OCI-LY1 (cell line): ENCODE results near the gene ZRSR2.
A peak's percentile ranks its signal among the peaks of the same experiment; 100 is the strongest.

ENCODE experiments used
- H2AFZ ChIP-seq: fragments of 200-600 bp; sonication (generic), shearing (Covaris generic); 2 replicates; pipeline ENCODE4 v1.6.0; 2014; ENCODE audit warnings: antibody characterized with exemption, mild to moderate bottlenecking, low read length
- H3F3A ChIP-seq: fragments of 200-600 bp; sonication (generic), shearing (Covaris generic); 2 replicates; pipeline ENCODE4 v1.6.0; 2014; ENCODE audit warnings: mild to moderate bottlenecking, antibody characterized with exemption, low read length, moderate library complexity; ENCODE audit not compliant: insufficient read depth
- H3K27ac ChIP-seq: fragments of 200-600 bp; sonication (generic); 2 replicates; pipeline ENCODE4 v1.5.1; 2014; ENCODE audit warnings: low read length, mixed run types, mild to moderate bottlenecking, low read depth; ENCODE audit not compliant: poor library complexity, severe bottlenecking
- H3K27me3 ChIP-seq: fragments of 200-600 bp; sonication (generic); 2 replicates; pipeline ENCODE4 v1.6.0; 2014; ENCODE audit warnings: antibody characterized with exemption, mild to moderate bottlenecking, low read length, moderate library complexity; ENCODE audit not compliant: insufficient read depth
- H3K36me3 ChIP-seq: fragments of 200-600 bp; sonication (generic); 2 replicates; pipeline ENCODE4 v1.6.1; 2014; ENCODE audit warnings: mild to moderate bottlenecking, antibody characterized with exemption, low read length, moderate library complexity, mixed read lengths; ENCODE audit not compliant: insufficient read depth
- H3K4me1 ChIP-seq: fragments of 200-600 bp; sonication (generic); 2 replicates; pipeline ENCODE4 v1.5.1; 2014; ENCODE audit warnings: mild to moderate bottlenecking, low read length, moderate library complexity; ENCODE audit not compliant: insufficient read depth, severe bottlenecking
- H3K4me2 ChIP-seq: fragments of 200-600 bp; sonication (generic), shearing (Covaris generic); 2 replicates; pipeline ENCODE4 v1.6.1; 2014; ENCODE audit warnings: low read length
- H3K4me3 ChIP-seq: fragments of 200-600 bp; sonication (generic); 2 replicates; pipeline ENCODE4 v1.5.1; 2014; ENCODE audit warnings: low read length, low read depth, mild to moderate bottlenecking, mixed read lengths; ENCODE audit not compliant: poor library complexity, severe bottlenecking
- H3K79me2 ChIP-seq: fragments of 200-600 bp; shearing (Covaris generic); 2 replicates; pipeline ENCODE4 v1.6.1; 2016; ENCODE audit warnings: mixed run types, low read length, mixed read lengths; ENCODE audit not compliant: insufficient read depth
- H3K9ac ChIP-seq: fragments of 200-600 bp; sonication (generic), shearing (Covaris generic); 2 replicates; pipeline ENCODE4 v1.6.1; 2014; ENCODE audit warnings: mild to moderate bottlenecking, low read length, mixed read lengths
- H3K9me2 ChIP-seq: fragments of 200-600 bp; sonication (generic), shearing (Covaris generic); 2 replicates; pipeline ENCODE4 v1.6.1; 2014; ENCODE audit warnings: low read depth, mild to moderate bottlenecking, low read length, mixed read lengths
- H3K9me3 ChIP-seq: fragments of 200-600 bp; shearing (Covaris generic); 2 replicates; pipeline ENCODE4 v1.6.1; 2014; ENCODE audit warnings: low read length, mixed read lengths
- H4K20me1 ChIP-seq: fragments of 200-600 bp; sonication (generic), shearing (Covaris generic); 2 replicates; pipeline ENCODE4 v1.6.0; 2016; ENCODE audit warnings: mild to moderate bottlenecking, low read length; ENCODE audit not compliant: insufficient read depth
- CTCF ChIP-seq: fragments of 200-600 bp; sonication (generic), shearing (Covaris generic); IDR thresholded peaks from 2 replicates; pipeline ENCODE4 v1.5.1; 2017; ENCODE audit warnings: mild to moderate bottlenecking, antibody characterized with exemption, low read length, moderate library complexity, mixed read lengths
- EZH2 ChIP-seq: fragments of 200-600 bp; sonication (generic), shearing (Covaris generic); IDR thresholded peaks from 2 replicates; pipeline ENCODE4 v1.8.0; 2017; ENCODE audit warnings: borderline replicate concordance, mixed run types, mild to moderate bottlenecking, antibody characterized with exemption, low read length, moderate library complexity, mixed read lengths

The ZRSR2 gene

GRCh38 chrX:15815779-15816437, 25.6 kb downstream of the ZRSR2 start:
- no peak overlapping the region for H3K4me3 ChIP-seq
- peaks cover 60% of the 10 kb centered on the region for H3K36me3 ChIP-seq
- H3K4me1 ChIP-seq, result no peaks in the 10 kb centered on the region
- H3K9me2 ChIP-seq, result no peaks in the 10 kb centered on the region
- H3K9ac ChIP-seq, result no peak overlapping the region
- TF ChIP-seq EZH2 (no peak), CTCF (peak; percentile 46)
- no peaks in the 10 kb centered on the region for H3K27me3 ChIP-seq
- H3K9me3 ChIP-seq, result no peaks in the 10 kb centered on the region
- H3K79me2 ChIP-seq, result no peaks in the 10 kb centered on the region
- H2AFZ ChIP-seq, result no peak overlapping the region
- no peaks in the 10 kb centered on the region for H3F3A ChIP-seq
- H3K4me2 ChIP-seq, result no peak overlapping the region
- no peak overlapping the region for H3K27ac ChIP-seq
- H4K20me1 ChIP-seq, result no peaks in the 10 kb centered on the region

GRCh38 chrX:15816438-15816809, 26.1 kb downstream of the ZRSR2 start:
- H3K4me3 ChIP-seq, result no peak overlapping the region
- H3K4me2 ChIP-seq, result no peak overlapping the region
- H3F3A ChIP-seq, result no peaks in the 10 kb centered on the region
- H3K79me2 ChIP-seq, result no peaks in the 10 kb centered on the region
- H3K36me3 ChIP-seq, result peaks cover 59% of the 10 kb centered on the region
- H3K27ac ChIP-seq, result no peak overlapping the region
- H3K27me3 ChIP-seq, result no peaks in the 10 kb centered on the region
- no peak overlapping the region for H2AFZ ChIP-seq
- H3K9me2 ChIP-seq, result no peaks in the 10 kb centered on the region
- H4K20me1 ChIP-seq, result no peaks in the 10 kb centered on the region
- H3K4me1 ChIP-seq, result no peaks in the 10 kb centered on the region
- TF ChIP-seq CTCF (no peak), EZH2 (no peak)
- no peaks in the 10 kb centered on the region for H3K9me3 ChIP-seq
- H3K9ac ChIP-seq, result no peak overlapping the region

GRCh38 chrX:15816886-15817285, 26.6 kb downstream of the ZRSR2 start:
- Histone ChIP-seq H3K4me2 (no peak overlapping the region), H3K27me3 (no peaks in the 10 kb centered on the region), H3K4me3 (no peak overlapping the region), H3K4me1 (no peaks in the 10 kb centered on the region), H3K9me2 (no peaks in the 10 kb centered on the region), H2AFZ (no peak overlapping the region), H3F3A (no peaks in the 10 kb centered on the region), H3K36me3 (peaks cover 59% of the 10 kb centered on the region), H3K9me3 (no peaks in the 10 kb centered on the region), H3K79me2 (no peaks in the 10 kb centered on the region), H3K9ac (no peak overlapping the region), H3K27ac (no peak overlapping the region), H4K20me1 (no peaks in the 10 kb centered on the region)
- TF ChIP-seq CTCF (no peak), EZH2 (no peak)
